Ectodermal cell (in vitro differentiated cells): ENCODE data around the gene MGST2.

Experiments used
- H3K27ac ChIP-seq: 2 replicates; pipeline ENCODE4 v1.7.0; 2013; ENCODE audit warnings: mild to moderate bottlenecking, low read depth, low read length; ENCODE audit not compliant: insufficient read depth, poor library complexity, severe bottlenecking
- H3K27me3 ChIP-seq: 2 replicates; pipeline ENCODE4 v1.7.0; 2013; ENCODE audit warnings: mild to moderate bottlenecking, low read length; ENCODE audit not compliant: insufficient read depth, control insufficient read depth, poor library complexity, severe bottlenecking
- H3K36me3 ChIP-seq: one replicate; pipeline ENCODE4 v1.7.0; 2013; ENCODE audit warnings: low read length; ENCODE audit not compliant: control insufficient read depth, insufficient read depth
- H3K4me1 ChIP-seq: one replicate; pipeline ENCODE4 v1.7.0; 2013; ENCODE audit warnings: low read length; ENCODE audit not compliant: control insufficient read depth, insufficient read depth
- H3K4me3 ChIP-seq: 2 replicates; pipeline ENCODE4 v1.7.0; 2013; ENCODE audit warnings: low read depth, low read length, control low read depth; ENCODE audit not compliant: insufficient read depth
- H3K9me3 ChIP-seq: 2 replicates; pipeline ENCODE4 v1.7.0; 2013; ENCODE audit warnings: mild to moderate bottlenecking, low read length, moderate library complexity; ENCODE audit not compliant: control insufficient read depth
- WGBS, 2 experiments: methylation state at CpG; one replicate each; pipeline ENCODE4 v1.1.7; 2013; ENCODE audit warnings: missing lambda C conversion rate in 2 of 2; 5-methylcytosine and 5-hydroxymethylcytosine counted together

The MGST2 gene

GRCh38 chr4:139682741-139683151, 17.1 kb downstream of the MGST2 start:
- no peaks in the 10 kb centered on the region for H3K9me3 ChIP-seq
- no peak overlapping the region for H3K4me3 ChIP-seq
- no peaks in the 10 kb centered on the region for H3K27me3 ChIP-seq
- no peak overlapping the region for H3K27ac ChIP-seq
- WGBS, 2 experiments = 81 to 90% methylated on average over 6 of the region's 6 CpGs
- H3K36me3 ChIP-seq = no peaks in the 10 kb centered on the region
- peaks cover 11% of the 10 kb centered on the region for H3K4me1 ChIP-seq

- H3K9me3 ChIP-seq = no peaks in the 10 kb centered on the region
- no peaks in the 10 kb centered on the region for H3K36me3 ChIP-seq
- whole genome bisulfite sequencing, 2 experiments = 89 to 100% methylated on average over 1 of the region's 1 CpG
- no peaks in the 10 kb centered on the region for H3K27me3 ChIP-seq
- no peak overlapping the region for H3K4me3 ChIP-seq
- H3K27ac ChIP-seq = no peak overlapping the region
- peaks cover 11% of the 10 kb centered on the region for H3K4me1 ChIP-seq
Measured at GRCh38 chr4:139684351-139684750, 18.7 kb downstream of the MGST2 start.

- Histone ChIP-seq H3K4me1 (peaks cover 11% of the 10 kb centered on the region), H3K4me3 (no peak overlapping the region), H3K9me3 (no peaks in the 10 kb centered on the region), H3K27ac (no peak overlapping the region), H3K27me3 (no peaks in the 10 kb centered on the region), H3K36me3 (no peaks in the 10 kb centered on the region)
- 92 to 95% methylated on average over 5 of the region's 5 CpGs for WGBS, 2 experiments
Measured at GRCh38 chr4:139685180-139685579, 19.6 kb downstream of the MGST2 start.

GRCh38 chr4:139686130-139686529, 20.5 kb downstream of the MGST2 start:
- H3K36me3 ChIP-seq = no peaks in the 10 kb centered on the region
- H3K27ac ChIP-seq = no peak overlapping the region
- 92 to 95% methylated on average over 1 of the region's 1 CpG for WGBS, 2 experiments

GRCh38 chr4:139686988-139687387, 21.4 kb downstream of the MGST2 start:
- Histone ChIP-seq H3K36me3 (no peaks in the 10 kb centered on the region), H3K27ac (no peak overlapping the region), H3K9me3 (no peaks in the 10 kb centered on the region), H3K4me1 (peaks cover 11% of the 10 kb centered on the region), H3K27me3 (no peaks in the 10 kb centered on the region), H3K4me3 (no peak overlapping the region)
- WGBS, 2 experiments = 96 to 97% methylated on average over 3 of the region's 3 CpGs

More at GRCh38 chr4:139686130-139686529, 20.5 kb downstream of the MGST2 start:
- Histone ChIP-seq H3K4me3 (no peak overlapping the region), H3K9me3 (no peaks in the 10 kb centered on the region), H3K27me3 (no peaks in the 10 kb centered on the region), H3K4me1 (peaks cover 11% of the 10 kb centered on the region)

GRCh38 chr4:139689093-139689722, 23.6 kb downstream of the MGST2 start:
- Histone ChIP-seq H3K27me3 (no peaks in the 10 kb centered on the region), H3K4me1 (no peaks in the 10 kb centered on the region), H3K27ac (no peak overlapping the region), H3K9me3 (no peaks in the 10 kb centered on the region), H3K36me3 (no peaks in the 10 kb centered on the region), H3K4me3 (no peak overlapping the region)
- WGBS, 2 experiments = 88 to 93% methylated on average over 6 of the region's 6 CpGs

- Histone ChIP-seq H3K4me1 (no peaks in the 10 kb centered on the region), H3K27ac (no peak overlapping the region), H3K4me3 (no peak overlapping the region), H3K36me3 (no peaks in the 10 kb centered on the region), H3K9me3 (no peaks in the 10 kb centered on the region), H3K27me3 (no peaks in the 10 kb centered on the region)
Measured at GRCh38 chr4:139690419-139690818, 24.8 kb downstream of the MGST2 start.

- no peaks in the 10 kb centered on the region for H3K9me3 ChIP-seq
- H3K4me1 ChIP-seq = no peaks in the 10 kb centered on the region
- H3K27ac ChIP-seq = no peak overlapping the region
- no peaks in the 10 kb centered on the region for H3K27me3 ChIP-seq
- H3K36me3 ChIP-seq = no peaks in the 10 kb centered on the region
- WGBS, 2 experiments = 80 to 83% methylated on average over 4 of the region's 4 CpGs
- H3K4me3 ChIP-seq = no peak overlapping the region
Measured at GRCh38 chr4:139692309-139693012, 26.8 kb downstream of the MGST2 start.

- Histone ChIP-seq H3K4me1 (no peaks in the 10 kb centered on the region), H3K27ac (no peak overlapping the region), H3K4me3 (no peak overlapping the region), H3K27me3 (no peaks in the 10 kb centered on the region), H3K36me3 (no peaks in the 10 kb centered on the region), H3K9me3 (no peaks in the 10 kb centered on the region)
- WGBS, 2 experiments = 100% methylated on average over 3 of the region's 3 CpGs
Measured at GRCh38 chr4:139694522-139695107, 29.0 kb downstream of the MGST2 start.

- H3K4me3 ChIP-seq = no peak overlapping the region
- WGBS, 2 experiments = 96 to 97% methylated on average over 5 of the region's 5 CpGs
- no peaks in the 10 kb centered on the region for H3K36me3 ChIP-seq
- H3K9me3 ChIP-seq = no peaks in the 10 kb centered on the region
- no peak overlapping the region for H3K27ac ChIP-seq
- no peaks in the 10 kb centered on the region for H3K27me3 ChIP-seq
- H3K4me1 ChIP-seq = no peaks in the 10 kb centered on the region
Measured at GRCh38 chr4:139696491-139696890, 30.9 kb downstream of the MGST2 start.
